WTC11 (cell line): ENCODE results near the gene SLC66A2.

ENCODE experiments used
- ETV6 ChIP-seq: sonication (generic); formaldehyde crosslinking; IDR thresholded peaks from 2 replicates; pipeline ENCODE4 v1.8.1; 2022; ENCODE audit warnings: mild to moderate bottlenecking, missing genetic modification reagents
- FOXJ3 ChIP-seq: sonication (generic); formaldehyde crosslinking; IDR thresholded peaks from 2 replicates; pipeline ENCODE4 v1.9.0; 2021; ENCODE audit warnings: missing genetic modification reagents, mild to moderate bottlenecking, borderline replicate concordance
- KAT7 ChIP-seq: sonication (generic); formaldehyde crosslinking; IDR thresholded peaks from 2 replicates; pipeline ENCODE4 v1.8.1; 2023; ENCODE audit warnings: missing genetic modification reagents, mild to moderate bottlenecking, borderline replicate concordance
- NR2C2 ChIP-seq: sonication (generic); formaldehyde crosslinking; IDR thresholded peaks from 2 replicates; pipeline ENCODE4 v1.8.0; 2022; ENCODE audit warnings: mild to moderate bottlenecking, missing genetic modification reagents
- TF ChIP-seq, protein P1 (sequence below): fragments of 200-600 bp; IDR thresholded peaks from 2 replicates; pipeline ENCODE4 v1.8.0; 2022; ENCODE audit warnings: antibody characterized with exemption
- TF ChIP-seq, protein P2 (sequence below): sonication (generic); formaldehyde crosslinking; IDR thresholded peaks from 2 replicates; pipeline ENCODE4 v1.8.1; 2023; ENCODE audit warnings: mild to moderate bottlenecking, missing genetic modification reagents
- TF ChIP-seq, protein P3 (sequence below): sonication (generic); formaldehyde crosslinking; conservative IDR thresholded peaks from 2 replicates; pipeline ENCODE4 v1.8.1; 2022; ENCODE audit warnings: mild to moderate bottlenecking, missing genetic modification reagents
- TF ChIP-seq, protein P4 (sequence below): sonication (generic); formaldehyde crosslinking; IDR thresholded peaks from 2 replicates; pipeline ENCODE4 v1.8.0; 2022; ENCODE audit warnings: mild to moderate bottlenecking, missing genetic modification reagents

DNA sequence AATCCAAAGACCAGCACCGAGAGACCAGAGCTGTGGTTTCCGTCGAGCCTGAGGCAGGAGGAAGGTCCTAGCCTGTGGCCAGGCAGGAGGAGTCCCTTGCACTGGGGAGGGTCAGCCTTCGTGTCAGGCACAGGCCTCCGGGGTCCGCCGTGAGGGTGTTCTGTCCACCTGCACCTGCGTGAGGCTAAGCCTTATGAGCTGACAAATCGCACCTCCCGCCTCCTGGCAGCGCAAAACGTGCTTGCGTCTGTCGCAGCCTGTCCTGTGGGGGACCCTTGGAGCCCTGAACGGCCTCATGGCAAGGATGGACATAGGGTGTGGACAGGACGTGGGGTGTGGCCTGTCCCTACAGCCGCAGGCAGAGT is 80.4 kb downstream of the SLC66A2 start:
- TF ChIP-seq, protein P1, sequence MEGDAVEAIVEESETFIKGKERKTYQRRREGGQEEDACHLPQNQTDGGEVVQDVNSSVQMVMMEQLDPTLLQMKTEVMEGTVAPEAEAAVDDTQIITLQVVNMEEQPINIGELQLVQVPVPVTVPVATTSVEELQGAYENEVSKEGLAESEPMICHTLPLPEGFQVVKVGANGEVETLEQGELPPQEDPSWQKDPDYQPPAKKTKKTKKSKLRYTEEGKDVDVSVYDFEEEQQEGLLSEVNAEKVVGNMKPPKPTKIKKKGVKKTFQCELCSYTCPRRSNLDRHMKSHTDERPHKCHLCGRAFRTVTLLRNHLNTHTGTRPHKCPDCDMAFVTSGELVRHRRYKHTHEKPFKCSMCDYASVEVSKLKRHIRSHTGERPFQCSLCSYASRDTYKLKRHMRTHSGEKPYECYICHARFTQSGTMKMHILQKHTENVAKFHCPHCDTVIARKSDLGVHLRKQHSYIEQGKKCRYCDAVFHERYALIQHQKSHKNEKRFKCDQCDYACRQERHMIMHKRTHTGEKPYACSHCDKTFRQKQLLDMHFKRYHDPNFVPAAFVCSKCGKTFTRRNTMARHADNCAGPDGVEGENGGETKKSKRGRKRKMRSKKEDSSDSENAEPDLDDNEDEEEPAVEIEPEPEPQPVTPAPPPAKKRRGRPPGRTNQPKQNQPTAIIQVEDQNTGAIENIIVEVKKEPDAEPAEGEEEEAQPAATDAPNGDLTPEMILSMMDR, result no peak
- TF ChIP-seq, protein P2, sequence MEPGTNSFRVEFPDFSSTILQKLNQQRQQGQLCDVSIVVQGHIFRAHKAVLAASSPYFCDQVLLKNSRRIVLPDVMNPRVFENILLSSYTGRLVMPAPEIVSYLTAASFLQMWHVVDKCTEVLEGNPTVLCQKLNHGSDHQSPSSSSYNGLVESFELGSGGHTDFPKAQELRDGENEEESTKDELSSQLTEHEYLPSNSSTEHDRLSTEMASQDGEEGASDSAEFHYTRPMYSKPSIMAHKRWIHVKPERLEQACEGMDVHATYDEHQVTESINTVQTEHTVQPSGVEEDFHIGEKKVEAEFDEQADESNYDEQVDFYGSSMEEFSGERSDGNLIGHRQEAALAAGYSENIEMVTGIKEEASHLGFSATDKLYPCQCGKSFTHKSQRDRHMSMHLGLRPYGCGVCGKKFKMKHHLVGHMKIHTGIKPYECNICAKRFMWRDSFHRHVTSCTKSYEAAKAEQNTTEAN (CRISPR knock-in tag), result no peak
- TF ChIP-seq KAT7 (CRISPR knock-in tag) (no peak), FOXJ3 (CRISPR knock-in tag) (no peak), NR2C2 (CRISPR knock-in tag) (no peak), ETV6 (CRISPR knock-in tag) (no peak)
- TF ChIP-seq, protein P3, sequence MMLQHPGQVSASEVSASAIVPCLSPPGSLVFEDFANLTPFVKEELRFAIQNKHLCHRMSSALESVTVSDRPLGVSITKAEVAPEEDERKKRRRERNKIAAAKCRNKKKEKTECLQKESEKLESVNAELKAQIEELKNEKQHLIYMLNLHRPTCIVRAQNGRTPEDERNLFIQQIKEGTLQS, result no peak
- TF ChIP-seq, protein P4, sequence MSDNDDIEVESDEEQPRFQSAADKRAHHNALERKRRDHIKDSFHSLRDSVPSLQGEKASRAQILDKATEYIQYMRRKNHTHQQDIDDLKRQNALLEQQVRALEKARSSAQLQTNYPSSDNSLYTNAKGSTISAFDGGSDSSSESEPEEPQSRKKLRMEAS (CRISPR knock-in tag), result no peak
